Fibroblast of lung (primary cell): ENCODE results near the gene THAP2. TPM values are rescaled to one million over a fixed set of nuclear protein-coding genes. Genes with fewer than 3 reads are reported as not detected.

Experiments used
- DNase-seq, 2 donors: peaks; one replicate each; pipeline versions ENCODE4 v3.0.0 to v3.0.0-alpha.2; 2010; ENCODE audit warnings: low read depth in 2 of 2
- H2AFZ ChIP-seq: 2 replicates; pipeline ENCODE4 v1.5.1; 2012; ENCODE audit warnings: low read length, control low read depth, inconsistent platforms
- H3K27ac ChIP-seq: 2 replicates; pipeline ENCODE4 v1.5.1; 2011; ENCODE audit warnings: low read length, control low read depth; ENCODE audit not compliant: insufficient read depth
- H3K27me3 ChIP-seq: 2 replicates; pipeline ENCODE4 v1.5.1; 2011; ENCODE audit warnings: mild to moderate bottlenecking, low read length; ENCODE audit not compliant: control insufficient read depth, insufficient read depth
- H3K36me3 ChIP-seq: 2 replicates; pipeline ENCODE4 v1.5.1; 2011; ENCODE audit warnings: low read length; ENCODE audit not compliant: control insufficient read depth, insufficient read depth
- H3K4me1 ChIP-seq: 2 replicates; pipeline ENCODE4 v1.5.1; 2011; ENCODE audit warnings: low read length; ENCODE audit not compliant: control insufficient read depth, insufficient read depth; ENCODE audit errors: extremely low read depth
- H3K4me2 ChIP-seq: 2 replicates; pipeline ENCODE4 v1.5.1; 2011; ENCODE audit warnings: low read length, control low read depth; ENCODE audit not compliant: insufficient read depth; ENCODE audit errors: extremely low read depth
- H3K4me3 ChIP-seq, 4 experiments: fragments of 200-600 bp in 1 of 4; sonication (generic) in 1 of 4; replicated peaks in 1 of 4; 2 replicates each; pipeline ENCODE4 v1.5.1; 2011 to 2016; ENCODE audit warnings: low read length in 4 of 4, low read depth in 3 of 4, mild to moderate bottlenecking in 3 of 4, control low read depth in 2 of 4, inconsistent platforms in 1 of 4, mixed read lengths in 1 of 4; ENCODE audit not compliant: insufficient read depth in 1 of 4; ENCODE audit errors: control extremely low read depth in 1 of 4
- H3K79me2 ChIP-seq: 2 replicates; pipeline ENCODE4 v1.5.1; 2012; ENCODE audit warnings: mild to moderate bottlenecking, low read length, inconsistent platforms; ENCODE audit not compliant: control insufficient read depth, insufficient read depth
- H3K9ac ChIP-seq: 2 replicates; pipeline ENCODE4 v1.5.1; 2011; ENCODE audit warnings: mild to moderate bottlenecking, low read length, control low read depth; ENCODE audit not compliant: insufficient read depth
- H3K9me3 ChIP-seq: 2 replicates; pipeline ENCODE4 v1.5.1; 2012; ENCODE audit warnings: low read depth, low read length; ENCODE audit not compliant: control insufficient read depth, insufficient read depth
- H4K20me1 ChIP-seq: 2 replicates; pipeline ENCODE4 v1.5.1; 2011; ENCODE audit warnings: low read length; ENCODE audit not compliant: control insufficient read depth, insufficient read depth; ENCODE audit errors: extremely low read depth
- CTCF ChIP-seq, 2 donors: IDR thresholded peaks in 1 of 2; conservative IDR thresholded peaks in 1 of 2; 1 replicate in 1 of 2; 2 replicates in 1 of 2; pipeline ENCODE4 v1.5.1; 2011 to 2012; ENCODE audit warnings: low read length in 2 of 2, control low read depth in 1 of 2, inconsistent platforms in 1 of 2, low read depth in 1 of 2, mild to moderate bottlenecking in 1 of 2
- EZH2 ChIP-seq: IDR thresholded peaks from 2 replicates; pipeline ENCODE4 v1.5.1; 2012; ENCODE audit warnings: low read length, control low read depth, mild to moderate bottlenecking; ENCODE audit errors: missing control alignments
- polyA plus RNA-seq, 2 donors: library from polyadenylated mRNA; depleted of rRNA in 1 of 2; stranded (reverse) in 1 of 2; unstranded in 1 of 2; fragments of >200 nt; gene quantifications; 2 replicates each; pipeline ENCODE4 v1.2.1, GENCODE V29; 2011 to 2012; ENCODE audit warnings: missing spikeins in 1 of 2
- total RNA-seq: library from RNA; depleted of rRNA; stranded (reverse); fragments of >200 nt; gene quantifications from 2 replicates; pipeline ENCODE4 v1.2.1, GENCODE V29; 2014

The THAP2 gene
- total and polyA plus RNA-seq, 2 donors (not counting 1 experiment from before 2014, with no cell fraction given): 1.5 to 6.9 TPM

DNA sequence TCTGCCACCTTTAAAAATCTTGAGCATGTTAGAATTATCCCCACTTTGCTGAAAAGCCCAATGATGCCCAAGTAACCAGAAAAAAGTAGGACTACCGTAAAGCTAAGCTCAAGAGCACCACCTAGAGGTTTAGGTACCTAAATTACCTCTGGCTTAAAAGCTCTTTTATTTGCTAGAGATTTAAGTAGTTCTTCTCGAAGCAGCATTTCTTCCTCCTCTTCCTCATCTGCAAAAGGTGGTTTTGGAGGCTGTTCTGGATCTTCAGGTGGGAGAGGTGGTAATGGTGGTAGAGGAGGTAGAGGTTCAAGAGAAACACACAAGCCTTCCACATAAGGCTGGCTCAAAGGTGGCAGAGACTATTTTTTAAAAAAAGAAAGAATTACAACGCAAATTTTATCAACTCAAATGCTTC is 27.4 kb upstream of the THAP2 start:
- Histone ChIP-seq H3K9me3 (no peaks in the 10 kb centered on the region), H3K4me1 (no peaks in the 10 kb centered on the region), H3K4me3 (no peak overlapping the region), H3K27me3 (no peaks in the 10 kb centered on the region), H4K20me1 (no peaks in the 10 kb centered on the region), H3K27ac (no peak overlapping the region), H3K79me2 (peaks cover 3% of the 10 kb centered on the region), H3K36me3 (peaks cover 11% of the 10 kb centered on the region), H3K4me2 (no peak overlapping the region), H3K9ac (no peak overlapping the region), H2AFZ (no peak overlapping the region)
- DNase-seq: peak; percentile 62 to 81
- TF ChIP-seq CTCF (conservative IDR thresholded peaks at IDR 0.05 in 1 of 2, IDR thresholded peaks at IDR 0.05 in 1 of 2; ENCODE audit: low read depth in 1 of 2, low read length in 2 of 2): peak; percentile 67 to 87
- TF ChIP-seq EZH2: no peak

DNA sequence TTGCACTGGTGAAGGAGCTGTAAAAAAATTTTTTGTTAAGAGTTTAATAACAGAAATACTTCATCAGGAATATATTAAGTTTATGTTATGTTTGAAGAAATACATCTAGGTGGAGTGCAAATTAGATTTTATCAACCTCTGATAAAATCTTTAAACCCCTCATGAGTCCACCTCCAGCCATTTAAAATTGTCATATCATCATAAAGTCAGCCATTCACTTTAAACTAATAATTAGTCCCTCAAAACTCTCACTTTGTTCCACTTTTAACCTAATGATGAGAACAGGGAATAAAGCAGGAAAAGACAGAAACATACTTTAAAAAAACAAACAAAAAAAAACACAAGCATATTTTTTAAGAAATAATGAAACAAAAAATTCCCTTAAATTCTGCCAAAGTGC is 25.6 kb upstream of the THAP2 start:
- no peaks in the 10 kb centered on the region for H3K4me1 ChIP-seq
- H3K4me3 ChIP-seq: no peak overlapping the region
- no peak overlapping the region for H2AFZ ChIP-seq
- no peak overlapping the region for H3K27ac ChIP-seq
- TF ChIP-seq EZH2 (no peak), CTCF (conservative IDR thresholded peaks at IDR 0.05 in 1 of 2, IDR thresholded peaks at IDR 0.05 in 1 of 2; ENCODE audit: low read depth in 1 of 2, low read length in 2 of 2) (no peak)
- no peak overlapping the region for H3K4me2 ChIP-seq
- no peaks in the 10 kb centered on the region for H4K20me1 ChIP-seq
- no peaks in the 10 kb centered on the region for H3K27me3 ChIP-seq
- peaks cover 4% of the 10 kb centered on the region for H3K79me2 ChIP-seq
- H3K9me3 ChIP-seq: no peaks in the 10 kb centered on the region
- peaks cover 8% of the 10 kb centered on the region for H3K36me3 ChIP-seq
- H3K9ac ChIP-seq: no peak overlapping the region
- no peak for DNase-seq

GRCh38 chr12:71639341-71639760 is 24.8 kb upstream of the THAP2 start:
- Histone ChIP-seq H4K20me1 (no peaks in the 10 kb centered on the region), H2AFZ (no peak overlapping the region), H3K27me3 (no peaks in the 10 kb centered on the region), H3K36me3 (peaks cover 7% of the 10 kb centered on the region), H3K4me1 (no peaks in the 10 kb centered on the region), H3K9ac (no peak overlapping the region), H3K27ac (no peak overlapping the region), H3K9me3 (no peaks in the 10 kb centered on the region), H3K79me2 (peaks cover 4% of the 10 kb centered on the region), H3K4me3 (no peak overlapping the region), H3K4me2 (no peak overlapping the region)
- no peak for DNase-seq
- no peak for TF ChIP-seq EZH2
